A549 (cell line): Measurements from ENCODE around the gene TMTC1. TPM values are rescaled to one million over a fixed set of nuclear protein-coding genes. Genes with fewer than 3 reads are reported as not detected.

ENCODE experiments used
- ATAC-seq, 2 experiments: fragments of 200-7000 bp in 1 of 2; fragments of >200 bp in 1 of 2; cut with Nextera tagmentation in 1 of 2; cut with Tn5 transposase in 1 of 2; 3 replicates each; pipeline versions ENCODE4 v1.8.0 to v1.9.1; 2018 to 2020; ENCODE audit warnings: mild to moderate bottlenecking in 1 of 2, moderate library complexity in 1 of 2
- CTCF ChIA-PET: fragments of 300-600 bp; sonication (Branson Sonifier 250); formaldehyde crosslinking; extraction: SDS; loops from one replicate; lab custom pipeline; 2021; ENCODE audit warnings: antibody characterized with exemption, inconsistent platforms; lab: Yijun Ruan, JAX
- POLR2A ChIA-PET: fragments of 350-600 bp; formaldehyde crosslinking; extraction: SDS; loops from one replicate; lab custom pipeline; 2021; ENCODE audit warnings: antibody characterized with exemption, inconsistent platforms; lab: Yijun Ruan, JAX
- DNase-seq, 2 experiments: peaks; one replicate each; pipeline versions ENCODE4 v3.0.0 to v3.0.0-alpha.2; 2011 to 2016; ENCODE audit warnings: low read depth in 1 of 2, low spot score in 1 of 2
- FAIRE-seq: peaks from 2 replicates; lab custom pipeline; 2011; peaks lifted over from hg19 to GRCh38; lab: Jason Lieb, UNC
- H3K27ac ChIP-seq, 2 experiments: fragments of >200 bp; sonication (Bioruptor Twin); formaldehyde crosslinking; 3 replicates each; pipeline ENCODE4 v1.5.1; 2016 to 2017
- H3K4me1 ChIP-seq: fragments of >200 bp; sonication (Bioruptor Twin); formaldehyde crosslinking; 3 replicates; pipeline ENCODE4 v1.6.1; 2016
- H3K4me2 ChIP-seq: fragments of >200 bp; sonication (Bioruptor Twin); formaldehyde crosslinking; 3 replicates; pipeline ENCODE4 v1.6.1; 2016
- H3K4me3 ChIP-seq: fragments of >200 bp; sonication (Bioruptor Twin); formaldehyde crosslinking; 3 replicates; pipeline ENCODE4 v1.5.1; 2016
- H3K9me3 ChIP-seq: fragments of >200 bp; sonication (Bioruptor Twin); formaldehyde crosslinking; 3 replicates; pipeline ENCODE4 v1.6.1; 2016
- BCL3 ChIP-seq: fragments of >200 bp; sonication (Bioruptor Twin); formaldehyde crosslinking; IDR thresholded peaks from 3 replicates; pipeline ENCODE4 v1.6.1; 2016
- CHD4 ChIP-seq: fragments of 200-600 bp; sonication (generic); IDR thresholded peaks from 2 replicates; pipeline ENCODE4 v1.6.1; 2016; ENCODE audit warnings: antibody characterized with exemption, mild to moderate bottlenecking, borderline replicate concordance
- EHMT2 ChIP-seq: fragments of 200-600 bp; sonication (generic); IDR thresholded peaks from 2 replicates; pipeline ENCODE4 v1.6.1; 2016; ENCODE audit warnings: antibody characterized with exemption, low read depth, mild to moderate bottlenecking, moderate library complexity
- EP300 ChIP-seq, 2 experiments: fragments of >200 bp; sonication (Bioruptor Twin); formaldehyde crosslinking; IDR thresholded peaks; 2 replicates in 1 of 2; 3 replicates in 1 of 2; pipeline ENCODE4 v1.6.1; 2016 to 2017
- ESRRA ChIP-seq: fragments of 150-350 bp; IDR thresholded peaks from 2 replicates; pipeline ENCODE4 v1.6.1; 2014; ENCODE audit warnings: mild to moderate bottlenecking, low read length, borderline replicate concordance
- FOSB ChIP-seq: fragments of 250-450 bp; sonication (Bioruptor Pico); IDR thresholded peaks from 2 replicates; pipeline ENCODE4 v1.5.0; 2020; ENCODE audit warnings: mild to moderate bottlenecking, moderate library complexity
- FOSL2 ChIP-seq, 2 experiments: fragments of 450-650 bp in 1 of 2; fragments of >200 bp in 1 of 2; sonication (Bioruptor Twin) in 1 of 2; formaldehyde crosslinking; IDR thresholded peaks; 2 replicates each; pipeline versions ENCODE4 v1.5.0 to v1.6.1; 2016 to 2020; ENCODE audit warnings: mild to moderate bottlenecking in 1 of 2, moderate library complexity in 1 of 2
- GATA3 ChIP-seq: IDR thresholded peaks from 2 replicates; pipeline ENCODE4 v1.6.1; 2012; ENCODE audit warnings: borderline replicate concordance
- HDAC2 ChIP-seq: fragments of 200-600 bp; sonication (generic); IDR thresholded peaks from 2 replicates; pipeline ENCODE4 v1.6.1; 2016
- HES2 ChIP-seq: fragments of >200 bp; sonication (Bioruptor Twin); formaldehyde crosslinking; IDR thresholded peaks from 2 replicates; pipeline ENCODE4 v1.6.1; 2016
- HEYL ChIP-seq: fragments of 250-450 bp; sonication (Bioruptor Pico); IDR thresholded peaks from 2 replicates; pipeline ENCODE4 v1.8.0; 2021; ENCODE audit warnings: mild to moderate bottlenecking, moderate library complexity
- HOXB13 ChIP-seq: fragments of 250-450 bp; sonication (Bioruptor Pico); IDR thresholded peaks from 2 replicates; pipeline ENCODE4 v1.5.0; 2020; ENCODE audit warnings: low read depth, mild to moderate bottlenecking, moderate library complexity
- KDM1A ChIP-seq: fragments of 200-600 bp; sonication (generic); IDR thresholded peaks from 2 replicates; pipeline ENCODE4 v1.6.1; 2016; ENCODE audit warnings: low read depth, mild to moderate bottlenecking
- MAFK ChIP-seq: fragments of 450-650 bp; IDR thresholded peaks from 2 replicates; pipeline ENCODE4 v1.6.1; 2014; ENCODE audit not compliant: partially characterized antibody
- MAZ ChIP-seq: fragments of 150-350 bp; IDR thresholded peaks from 2 replicates; pipeline ENCODE4 v1.6.1; 2014; ENCODE audit warnings: antibody characterized with exemption, low read depth, low read length, borderline replicate concordance
- NFE2L2 ChIP-seq: fragments of 150-350 bp; conservative IDR thresholded peaks from 2 replicates; pipeline ENCODE4 v1.6.1; 2014; ENCODE audit warnings: low read length
- NR3C1 ChIP-seq: fragments of >200 bp; sonication (Bioruptor Twin); formaldehyde crosslinking; IDR thresholded peaks from 3 replicates; pipeline ENCODE4 v1.6.1; 2017
- PHF8 ChIP-seq: fragments of 200-600 bp; sonication (generic); IDR thresholded peaks from 2 replicates; pipeline ENCODE4 v1.6.1; 2016; ENCODE audit warnings: low read depth, mild to moderate bottlenecking, antibody characterized with exemption, moderate library complexity, borderline replicate concordance
- POLR2A ChIP-seq: IDR thresholded peaks from 2 replicates; pipeline ENCODE4 v1.6.1; 2012; ENCODE audit warnings: mild to moderate bottlenecking, low read length
- RARB ChIP-seq: fragments of 250-450 bp; sonication (Bioruptor Pico); IDR thresholded peaks from 2 replicates; pipeline ENCODE4 v1.8.0; 2021; ENCODE audit warnings: mild to moderate bottlenecking, moderate library complexity
- RFX5 ChIP-seq: fragments of 450-650 bp; IDR thresholded peaks from 2 replicates; pipeline ENCODE4 v1.7.1; 2014; ENCODE audit warnings: antibody characterized with exemption, mild to moderate bottlenecking, moderate library complexity
- SMC3 ChIP-seq: fragments of >200 bp; sonication (Bioruptor Twin); formaldehyde crosslinking; IDR thresholded peaks from 3 replicates; pipeline ENCODE4 v1.6.1; 2018; ENCODE audit warnings: inconsistent platforms
- TP53 ChIP-seq: fragments of 250-450 bp; sonication (Bioruptor Pico); IDR thresholded peaks from 2 replicates; pipeline ENCODE4 v1.5.0; 2021; ENCODE audit warnings: mild to moderate bottlenecking, moderate library complexity
- ZC3H11A ChIP-seq: fragments of 450-650 bp; IDR thresholded peaks from 2 replicates; pipeline ENCODE4 v1.6.1; 2014; ENCODE audit warnings: antibody characterized with exemption, mild to moderate bottlenecking
- ZNF302 ChIP-seq: fragments of 250-450 bp; sonication (Bioruptor Pico); IDR thresholded peaks from 2 replicates; pipeline ENCODE4 v1.9.0; 2021; ENCODE audit warnings: inconsistent platforms, mild to moderate bottlenecking, moderate library complexity
- WGBS: methylation state at CpG from one replicate; pipeline ENCODE4 v1.1.6; 2017; ENCODE audit errors: missing lambda C conversion rate; 5-methylcytosine and 5-hydroxymethylcytosine counted together
- polyA plus RNA-seq, 4 experiments: library from polyadenylated mRNA; depleted of rRNA in 3 of 4; stranded (reverse); fragments of >200 nt; fragmentation: RNase III in 1 of 4; extraction: RNeasy Plus Mini Kit Qiagen cat#74134 plus additional on column Dnase treatment in 1 of 4; gene quantifications; 2 replicates in 3 of 4; 3 replicates in 1 of 4; pipeline ENCODE4 v1.2.3, GENCODE V29; 2011 to 2017
- TF ChIP-seq, protein P1 (sequence below): IDR thresholded peaks from 2 replicates; pipeline ENCODE4 v1.6.1; 2012
- TF ChIP-seq, protein P2 (sequence below): fragments of 450-650 bp; IDR thresholded peaks from 2 replicates; pipeline ENCODE4 v1.6.1; 2014; ENCODE audit warnings: antibody characterized with exemption
- TF ChIP-seq, protein P3 (sequence below): fragments of >200 bp; sonication (Bioruptor Twin); formaldehyde crosslinking; IDR thresholded peaks from 3 replicates; pipeline ENCODE4 v1.5.1; 2016
- TF ChIP-seq, protein P4 (sequence below): fragments of 150-350 bp; IDR thresholded peaks from 2 replicates; pipeline ENCODE4 v1.6.1; 2014; ENCODE audit warnings: low read depth, mild to moderate bottlenecking, low read length

Gene TMTC1
- polyA plus RNA-seq, 2 of the 4 experiments (the other 2 are of a cell fraction) = 0.28 TPM; not detected in 1

- no peak overlapping the region for H3K27ac ChIP-seq
- 3% methylated on average over 1 of the region's 1 CpG for WGBS
- no peak for ATAC-seq
- H3K4me2 ChIP-seq = no peak overlapping the region
- H3K4me3 ChIP-seq = no peak overlapping the region
- FAIRE-seq = no peak
- CTCF ChIA-PET = no interaction called here
- no peaks in the 10 kb centered on the region for H3K4me1 ChIP-seq
- no peaks in the 10 kb centered on the region for H3K9me3 ChIP-seq
- POLR2A ChIA-PET = no interaction called here
- no peak for TF ChIP-seq RARB (CRISPR knock-in tag)
- TF ChIP-seq RFX5 = no peak
- TF ChIP-seq GATA3 = no peak
- no peak for TF ChIP-seq HDAC2
- TF ChIP-seq FOSB (CRISPR knock-in tag) = no peak
- no peak for TF ChIP-seq ZNF302 (CRISPR knock-in tag)
- TF ChIP-seq ESRRA = no peak
- no peak for TF ChIP-seq EP300 (IDR thresholded peaks at IDR 0.05)
- TF ChIP-seq, protein P1, sequence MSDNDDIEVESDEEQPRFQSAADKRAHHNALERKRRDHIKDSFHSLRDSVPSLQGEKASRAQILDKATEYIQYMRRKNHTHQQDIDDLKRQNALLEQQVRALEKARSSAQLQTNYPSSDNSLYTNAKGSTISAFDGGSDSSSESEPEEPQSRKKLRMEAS = no peak
- TF ChIP-seq HOXB13 (CRISPR knock-in tag) = no peak
- TF ChIP-seq, protein P2, sequence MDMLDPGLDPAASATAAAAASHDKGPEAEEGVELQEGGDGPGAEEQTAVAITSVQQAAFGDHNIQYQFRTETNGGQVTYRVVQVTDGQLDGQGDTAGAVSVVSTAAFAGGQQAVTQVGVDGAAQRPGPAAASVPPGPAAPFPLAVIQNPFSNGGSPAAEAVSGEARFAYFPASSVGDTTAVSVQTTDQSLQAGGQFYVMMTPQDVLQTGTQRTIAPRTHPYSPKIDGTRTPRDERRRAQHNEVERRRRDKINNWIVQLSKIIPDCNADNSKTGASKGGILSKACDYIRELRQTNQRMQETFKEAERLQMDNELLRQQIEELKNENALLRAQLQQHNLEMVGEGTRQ = no peak
- no peak for TF ChIP-seq POLR2A
- TF ChIP-seq, protein P3, sequence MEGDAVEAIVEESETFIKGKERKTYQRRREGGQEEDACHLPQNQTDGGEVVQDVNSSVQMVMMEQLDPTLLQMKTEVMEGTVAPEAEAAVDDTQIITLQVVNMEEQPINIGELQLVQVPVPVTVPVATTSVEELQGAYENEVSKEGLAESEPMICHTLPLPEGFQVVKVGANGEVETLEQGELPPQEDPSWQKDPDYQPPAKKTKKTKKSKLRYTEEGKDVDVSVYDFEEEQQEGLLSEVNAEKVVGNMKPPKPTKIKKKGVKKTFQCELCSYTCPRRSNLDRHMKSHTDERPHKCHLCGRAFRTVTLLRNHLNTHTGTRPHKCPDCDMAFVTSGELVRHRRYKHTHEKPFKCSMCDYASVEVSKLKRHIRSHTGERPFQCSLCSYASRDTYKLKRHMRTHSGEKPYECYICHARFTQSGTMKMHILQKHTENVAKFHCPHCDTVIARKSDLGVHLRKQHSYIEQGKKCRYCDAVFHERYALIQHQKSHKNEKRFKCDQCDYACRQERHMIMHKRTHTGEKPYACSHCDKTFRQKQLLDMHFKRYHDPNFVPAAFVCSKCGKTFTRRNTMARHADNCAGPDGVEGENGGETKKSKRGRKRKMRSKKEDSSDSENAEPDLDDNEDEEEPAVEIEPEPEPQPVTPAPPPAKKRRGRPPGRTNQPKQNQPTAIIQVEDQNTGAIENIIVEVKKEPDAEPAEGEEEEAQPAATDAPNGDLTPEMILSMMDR = no peak
- TF ChIP-seq NR3C1 = no peak
- no peak for TF ChIP-seq HEYL (CRISPR knock-in tag)
- TF ChIP-seq HES2 = no peak
- TF ChIP-seq PHF8 = no peak
- TF ChIP-seq MAZ = no peak
- no peak for DNase-seq
These were observed 85.0 kb downstream of the TMTC1 start for GRCh38 chr12:29698756-29699155.

- Histone ChIP-seq H3K4me1 (no peaks in the 10 kb centered on the region), H3K4me3 (no peak overlapping the region)
- 4% methylated on average over 3 of the region's 3 CpGs for WGBS
- TF ChIP-seq NR3C1 (no peak), NFE2L2 (no peak)
- TF ChIP-seq, protein P3 = no peak
- TF ChIP-seq, all 56 proteins: peak for 0
- no peak for ATAC-seq
- Histone ChIP-seq H3K4me2 (no peak overlapping the region), H3K27ac (no peak overlapping the region), H3K9me3 (no peaks in the 10 kb centered on the region)
- ChIA-PET POLR2A (no interaction called here), CTCF (interaction anchor here (0.6 kb wide), 1 partner anchor 10 kb away, joined by 3 read pairs; no protein-coding TSS in a partner anchor)
- no peak for DNase-seq
- no peak for FAIRE-seq
These were observed 87.9 kb downstream of the TMTC1 start for GRCh38 chr12:29695800-29696199.

- ATAC-seq (no peak), DNase-seq (no peak), FAIRE-seq (no peak)
- CTCF ChIA-PET = no interaction called here
- Histone ChIP-seq H3K27ac (no peak overlapping the region), H3K4me1 (no peaks in the 10 kb centered on the region), H3K4me3 (no peak overlapping the region), H3K9me3 (no peaks in the 10 kb centered on the region), H3K4me2 (no peak overlapping the region)
- POLR2A ChIA-PET = no interaction called here
- WGBS = 26% methylated on average over 2 of the region's 2 CpGs
- TF ChIP-seq TP53 (CRISPR knock-in tag) = no peak
- TF ChIP-seq POLR2A = no peak
- TF ChIP-seq EHMT2 = no peak
- TF ChIP-seq BCL3 = no peak
- no peak for TF ChIP-seq CHD4
- no peak for TF ChIP-seq SMC3
- no peak for TF ChIP-seq NFE2L2
- no peak for TF ChIP-seq KDM1A
- TF ChIP-seq MAFK = no peak
- no peak for TF ChIP-seq FOSL2 (IDR thresholded peaks at IDR 0.05)
- no peak for TF ChIP-seq FOSL2 (CRISPR knock-in tag; IDR thresholded peaks at IDR 0.05)
- no peak for TF ChIP-seq EP300 (IDR thresholded peaks at IDR 0.05)
- TF ChIP-seq ZC3H11A = no peak
- TF ChIP-seq, protein P4, sequence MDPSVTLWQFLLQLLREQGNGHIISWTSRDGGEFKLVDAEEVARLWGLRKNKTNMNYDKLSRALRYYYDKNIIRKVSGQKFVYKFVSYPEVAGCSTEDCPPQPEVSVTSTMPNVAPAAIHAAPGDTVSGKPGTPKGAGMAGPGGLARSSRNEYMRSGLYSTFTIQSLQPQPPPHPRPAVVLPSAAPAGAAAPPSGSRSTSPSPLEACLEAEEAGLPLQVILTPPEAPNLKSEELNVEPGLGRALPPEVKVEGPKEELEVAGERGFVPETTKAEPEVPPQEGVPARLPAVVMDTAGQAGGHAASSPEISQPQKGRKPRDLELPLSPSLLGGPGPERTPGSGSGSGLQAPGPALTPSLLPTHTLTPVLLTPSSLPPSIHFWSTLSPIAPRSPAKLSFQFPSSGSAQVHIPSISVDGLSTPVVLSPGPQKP = no peak
These were observed 88.7 kb downstream of the TMTC1 start for GRCh38 chr12:29695026-29695425.
